Measurements from ENCODE around the gene SIX5. TPM values are rescaled to one million over a fixed set of nuclear protein-coding genes. Genes with fewer than 3 reads are reported as not detected.

The SIX5 gene
- total RNA-seq, 1 experiment from 2014 or later, result 9.3 TPM

- H3K9ac ChIP-seq (ENCODE audit: low read length), result 0 out of 2 replicates have a peak overlapping the region, but pooled peaks have one; percentile 27
- intact Hi-C loops (cut with micrococcal nuclease), result no loop called here
- ATAC-seq (no peak), DNase-seq (no peak)
- H3K27ac ChIP-seq (ENCODE audit: low read length), result no peak overlapping the region
- peak overlapping the region; percentile 71 for H3K4me3 ChIP-seq (ENCODE audit: low read length)
- no peaks in the 10 kb centered on the region for H3K9me2 ChIP-seq (replicated peaks; ENCODE audit: low read length)
- H3K79me2 ChIP-seq (ENCODE audit: low read length), result no peaks in the 10 kb centered on the region
- H3K36me3 ChIP-seq (ENCODE audit: low read depth, low read length), result no peaks in the 10 kb centered on the region
- TF ChIP-seq CTCF (conservative IDR thresholded peaks at IDR 0.05; ENCODE audit: low read depth, low read length) (no peak), EZH2 (IDR thresholded peaks at IDR 0.05; ENCODE audit: low read length, unreplicated experiment) (no peak), EZH2phosphoT487 (IDR thresholded peaks at IDR 0.05; ENCODE audit: borderline replicate concordance, low read length) (no peak)
- H3F3A ChIP-seq (ENCODE audit: low read length, unreplicated experiment), result no peaks in the 10 kb centered on the region
- no peaks in the 10 kb centered on the region for H3K9me3 ChIP-seq (ENCODE audit: low read length)
- H4K20me1 ChIP-seq (ENCODE audit: low read length), result no peaks in the 10 kb centered on the region
- no peaks in the 10 kb centered on the region for H3K27me3 ChIP-seq (ENCODE audit: low read length)
- no TSS peak for BruUV-seq (replicated peaks)
- H2AFZ ChIP-seq (ENCODE audit: low read length), result 0 out of 2 replicates have a peak overlapping the region, but pooled peaks have one; percentile 45
- ChIA-PET POLR2A (ENCODE audit: unreplicated experiment) (interaction anchor here (0.6 kb wide), 1 partner anchor 11 kb away, joined by 6 read pairs; the partner anchor contains the start of gene DMPK), CTCF (interaction anchor here (1.3 to 2.4 kb wide), 2 partner anchors 8 to 54 kb away, joined by 10 to 19 read pairs; no protein-coding TSS in a partner anchor)
- peak overlapping the region; percentile 96 for H3K4me2 ChIP-seq (ENCODE audit: low read length)
- H3K4me1 ChIP-seq (ENCODE audit: insufficient read depth, low read length), result peaks cover 28% of the 10 kb centered on the region; the same call in 1 of the 2 replicates
Observed at GRCh38 chr19:45771311-45771933, 2.4 kb upstream of the SIX5 start.

GRCh38 chr19:45770192-45771101 lies 1.4 kb upstream of the SIX5 start:
- no peaks in the 10 kb centered on the region for H4K20me1 ChIP-seq (ENCODE audit: low read length)
- intact Hi-C loops (cut with micrococcal nuclease), result loop anchor here (1.0 kb wide), 2 partner anchors 29 to 78 kb away; partner anchors contain the start of gene QPCTL
- H3K9ac ChIP-seq (ENCODE audit: low read length), result peak overlapping the region; percentile 27; the same call in 1 of the 2 replicates
- H3K9me3 ChIP-seq (ENCODE audit: low read length), result no peaks in the 10 kb centered on the region
- BruUV-seq (replicated peaks), result no TSS peak
- peak overlapping the region; percentile 96 for H3K4me2 ChIP-seq (ENCODE audit: low read length)
- no peaks in the 10 kb centered on the region for H3K36me3 ChIP-seq (ENCODE audit: low read depth, low read length)
- H3K9me2 ChIP-seq (replicated peaks; ENCODE audit: low read length), result no peaks in the 10 kb centered on the region
- TF ChIP-seq EZH2phosphoT487 (IDR thresholded peaks at IDR 0.05; ENCODE audit: borderline replicate concordance, low read length) (no peak), EZH2 (IDR thresholded peaks at IDR 0.05; ENCODE audit: low read length, unreplicated experiment) (no peak), CTCF (conservative IDR thresholded peaks at IDR 0.05; ENCODE audit: low read depth, low read length) (peak; percentile 78)
- ATAC-seq, result peak; percentile 60
- H3K27ac ChIP-seq (ENCODE audit: low read length), result peak overlapping the region; percentile 37; the same call in 1 of the 2 replicates
- POLR2A ChIA-PET (ENCODE audit: unreplicated experiment), result interaction anchor here (0.6 to 2.1 kb wide), 3 partner anchors 53 to 93 kb away, joined by 4 to 21 read pairs (median 13); partner anchors contain the start of gene QPCTL
- H2AFZ ChIP-seq (ENCODE audit: low read length), result peak overlapping the region; percentile 78
- H3F3A ChIP-seq (ENCODE audit: low read length, unreplicated experiment), result no peaks in the 10 kb centered on the region
- no peaks in the 10 kb centered on the region for H3K27me3 ChIP-seq (ENCODE audit: low read length)
- CTCF ChIA-PET, result interaction anchor here (0.5 to 2.4 kb wide), 10 partner anchors 8 to 171 kb away, joined by 3 to 19 read pairs (median 6); partner anchors contain the start of gene DMWD
- H3K79me2 ChIP-seq (ENCODE audit: low read length), result no peaks in the 10 kb centered on the region
- H3K4me1 ChIP-seq (ENCODE audit: insufficient read depth, low read length), result peaks cover 29% of the 10 kb centered on the region; the same call in 1 of the 2 replicates
- DNase-seq, result peak; percentile 93
- H3K4me3 ChIP-seq (ENCODE audit: low read length), result peak overlapping the region; percentile 72
